GM19099 (cell line): ENCODE data around the gene ZNF135.

Experiments
- POLR2A ChIP-seq: IDR thresholded peaks from 3 replicates; pipeline ENCODE4 v1.6.1; 2011; ENCODE audit warnings: low read depth; ENCODE audit not compliant: insufficient read length; ENCODE audit errors: extremely low read depth

ZNF135 gene

DNA sequence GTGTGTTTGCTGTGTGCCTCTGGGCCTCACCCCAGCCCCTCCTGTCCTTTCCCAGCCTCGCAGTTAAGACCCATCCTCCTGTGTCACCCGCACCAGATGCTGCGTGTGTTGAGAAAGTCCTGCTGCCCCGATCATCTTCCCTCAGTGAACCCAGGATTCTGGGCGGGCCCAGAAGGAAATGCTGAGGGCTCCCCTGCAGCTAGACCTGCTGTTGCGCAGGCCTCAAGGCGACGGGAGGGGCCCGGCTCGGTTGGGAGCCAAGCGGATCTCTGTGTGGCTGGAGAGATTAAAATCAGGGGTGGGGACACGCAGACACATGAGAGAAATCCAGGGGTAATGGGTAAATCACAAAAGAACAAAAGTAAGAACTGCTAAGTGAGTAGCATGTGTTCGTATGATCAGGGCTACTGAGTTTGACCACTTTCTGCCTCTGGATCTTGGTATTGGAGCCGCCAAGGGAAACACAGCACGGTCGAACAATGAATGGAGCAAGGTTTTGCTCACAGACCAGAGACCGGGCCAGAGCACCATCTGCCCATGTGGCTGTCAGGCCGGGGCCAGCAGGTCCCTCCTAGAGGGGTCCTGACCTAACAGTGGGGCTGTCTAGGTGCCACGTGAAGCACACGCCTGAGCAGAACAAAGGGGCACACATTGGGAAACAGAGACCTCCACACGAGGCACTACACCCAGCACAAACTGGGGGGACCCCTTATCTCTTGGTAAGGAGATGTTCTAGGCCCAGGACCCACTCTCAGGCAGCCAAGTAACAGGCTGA is 18.1 kb upstream of the ZNF135 start:
- TF ChIP-seq POLR2A = no peak

DNA sequence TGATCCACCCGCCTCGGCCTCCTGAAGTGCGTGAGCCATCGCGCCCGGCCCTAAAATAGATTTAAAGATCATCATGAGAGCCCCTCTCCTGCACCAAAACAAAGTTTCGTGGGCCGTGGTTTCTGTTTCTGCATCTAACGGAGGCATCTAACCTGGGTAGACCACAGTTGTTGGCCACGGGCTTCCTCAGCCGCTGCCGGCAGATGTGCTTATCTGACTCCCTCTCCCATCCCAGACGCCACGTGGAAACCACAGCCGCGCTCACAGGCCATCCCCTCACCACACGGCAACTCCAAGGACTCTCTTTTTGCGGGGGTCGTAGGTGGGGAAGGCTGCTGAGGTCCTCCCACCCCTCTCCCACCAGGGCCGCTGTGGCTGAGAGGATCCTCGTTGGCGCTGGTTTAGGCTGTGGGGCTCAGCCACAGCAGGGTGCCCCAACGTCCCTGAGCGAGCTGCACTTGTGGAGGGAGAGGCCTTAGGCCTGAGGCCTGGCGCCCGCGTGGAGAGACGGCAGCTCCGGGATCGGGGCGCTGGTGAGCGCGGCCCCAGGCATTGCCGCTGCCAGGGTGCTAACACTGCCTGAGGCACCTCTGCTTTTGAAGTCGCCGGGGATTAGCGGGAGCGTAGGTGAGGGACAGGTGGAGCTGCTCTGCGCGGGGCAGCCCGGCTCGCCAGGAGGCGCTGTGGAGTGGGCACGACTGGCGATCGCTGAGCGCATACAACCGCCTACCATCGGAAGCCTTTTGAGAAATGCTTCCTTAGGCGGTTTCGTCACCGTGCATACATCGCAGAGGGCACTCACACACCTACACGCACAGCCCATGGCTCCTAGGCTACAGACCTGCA is 16.4 kb upstream of the ZNF135 start:
- TF ChIP-seq POLR2A = no peak

DNA sequence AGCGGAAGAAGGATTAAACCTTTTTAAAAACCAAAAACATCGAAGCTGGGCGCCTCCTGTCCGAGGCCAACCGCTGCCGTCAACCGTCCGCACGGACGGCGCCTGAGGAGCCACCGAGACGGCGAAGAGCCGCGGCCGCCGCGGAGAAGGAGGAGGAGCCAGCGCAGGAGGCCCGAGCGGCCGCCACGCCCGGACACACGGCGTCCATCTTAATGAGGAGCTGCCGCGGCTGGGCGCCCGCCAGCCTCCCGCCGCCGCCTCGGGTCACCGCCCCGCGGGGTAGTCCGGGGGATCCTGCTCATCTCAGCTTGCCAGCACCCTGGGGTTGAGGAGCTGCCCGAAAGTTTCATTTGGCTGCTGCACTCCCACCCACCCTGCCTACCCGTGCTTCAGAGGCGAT is 14.7 kb upstream of the ZNF135 start:
- TF ChIP-seq POLR2A = no peak

DNA sequence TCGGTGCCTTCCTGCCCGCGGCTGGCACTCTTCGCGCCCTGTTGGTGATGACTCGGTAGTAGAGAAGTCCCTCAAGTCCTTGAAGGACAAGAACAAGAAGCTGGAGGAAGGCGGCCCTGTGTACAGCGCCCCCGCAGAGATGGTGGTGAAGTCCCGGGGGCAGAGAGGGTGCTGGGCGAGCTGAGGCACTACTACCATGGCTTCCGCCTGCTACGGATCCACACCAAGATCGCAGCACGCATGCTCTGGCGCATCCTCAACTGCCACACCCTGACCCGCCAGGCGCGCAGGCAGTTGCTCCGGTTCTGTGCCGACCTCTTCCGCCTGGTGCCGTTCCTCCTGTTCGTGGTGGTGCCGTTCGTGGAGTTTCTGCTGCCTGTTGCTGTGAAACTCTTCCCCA is 14.2 kb upstream of the ZNF135 start:
- TF ChIP-seq POLR2A = no peak

DNA sequence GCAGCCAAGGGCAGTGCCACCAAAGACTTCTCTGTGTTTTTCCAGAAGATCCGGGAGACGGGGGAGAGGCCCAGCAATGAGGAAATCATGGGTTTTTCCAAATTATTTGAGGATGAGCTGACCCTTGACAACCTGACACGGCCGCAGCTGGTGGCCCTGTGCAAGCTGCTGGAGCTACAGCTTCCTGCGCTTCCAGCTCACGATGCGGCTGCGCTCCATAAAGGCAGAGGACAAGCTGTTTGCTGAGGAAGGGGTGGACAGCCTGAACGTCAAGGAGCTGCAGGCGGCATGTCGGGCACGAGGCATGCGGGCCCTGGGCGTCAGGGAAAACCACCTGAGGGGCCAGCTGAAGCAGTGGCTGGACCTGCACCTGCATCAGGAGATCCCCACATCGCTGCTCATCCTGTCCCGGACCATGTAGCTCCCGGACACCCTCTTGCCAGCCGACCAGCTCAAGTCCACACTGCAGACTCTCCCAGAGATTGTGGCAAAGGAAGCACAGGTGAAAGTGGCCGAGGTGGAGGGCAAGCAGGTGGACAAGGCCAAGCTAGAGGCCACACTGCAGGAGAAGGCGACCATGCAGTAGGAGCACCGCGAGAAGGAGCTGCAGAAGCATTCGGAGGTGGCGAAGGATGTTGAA is 13.6 kb upstream of the ZNF135 start:
- TF ChIP-seq POLR2A = no peak

DNA sequence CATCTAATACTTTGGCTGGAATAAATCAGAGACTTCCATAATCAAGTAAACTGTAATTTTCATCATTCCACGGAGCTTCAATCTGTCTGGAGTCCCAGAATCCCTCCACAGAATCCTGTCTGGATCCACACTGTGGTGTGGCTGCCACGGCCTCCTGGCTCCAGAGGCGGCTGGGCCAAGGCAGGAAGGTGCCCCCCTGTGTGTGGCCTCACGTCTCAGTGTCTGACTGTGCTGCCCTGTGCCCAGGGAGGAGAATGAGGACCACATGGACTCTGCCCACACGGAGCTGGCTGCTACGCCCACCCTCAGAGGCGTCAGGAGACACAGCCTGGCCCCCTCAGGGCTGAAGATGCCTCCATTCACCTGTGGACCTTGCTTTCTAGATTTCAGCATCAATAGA is 12.2 kb upstream of the ZNF135 start:
- TF ChIP-seq POLR2A = no peak

DNA sequence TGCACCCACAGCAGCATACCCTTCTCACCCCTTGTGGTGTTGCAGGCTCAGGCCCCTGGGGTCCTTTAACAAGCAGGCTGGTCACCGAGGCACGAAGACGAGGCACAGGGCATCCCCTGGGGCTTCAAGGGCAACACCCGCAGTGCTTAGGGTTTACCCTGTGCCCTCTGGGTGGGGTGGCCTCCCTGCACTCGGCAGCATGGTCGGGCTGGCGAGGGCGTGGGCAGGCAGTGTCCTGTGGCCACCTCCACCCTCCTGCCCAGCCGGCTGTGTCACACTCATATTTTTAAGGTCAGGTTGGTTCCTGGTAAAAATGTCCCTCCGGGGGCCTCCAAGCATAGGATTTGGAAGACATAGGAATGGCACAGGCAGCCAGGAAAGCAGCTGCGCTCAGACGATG is 11.4 kb upstream of the ZNF135 start:
- TF ChIP-seq POLR2A = no peak

DNA sequence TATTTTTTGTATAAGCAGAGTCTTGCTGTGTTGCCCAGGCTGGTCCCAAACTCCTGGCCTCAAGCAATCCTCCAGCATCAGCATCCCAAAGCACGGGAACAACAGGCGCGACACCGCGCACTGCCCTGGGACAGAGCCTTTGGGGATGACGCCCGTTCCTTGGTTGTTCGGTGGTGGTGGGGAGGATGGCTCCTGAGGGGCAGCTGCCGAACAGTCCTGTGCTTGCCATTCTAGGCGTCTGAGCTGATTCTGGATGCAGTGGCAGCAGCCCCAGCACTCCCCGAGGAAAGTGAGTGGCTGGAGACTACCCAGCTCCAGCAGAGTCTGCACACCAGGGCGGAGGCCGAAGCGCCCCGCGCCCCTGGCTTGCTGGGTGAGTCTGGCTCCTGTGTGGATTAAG is 6.8 kb upstream of the ZNF135 start:
- no peak for TF ChIP-seq POLR2A

DNA sequence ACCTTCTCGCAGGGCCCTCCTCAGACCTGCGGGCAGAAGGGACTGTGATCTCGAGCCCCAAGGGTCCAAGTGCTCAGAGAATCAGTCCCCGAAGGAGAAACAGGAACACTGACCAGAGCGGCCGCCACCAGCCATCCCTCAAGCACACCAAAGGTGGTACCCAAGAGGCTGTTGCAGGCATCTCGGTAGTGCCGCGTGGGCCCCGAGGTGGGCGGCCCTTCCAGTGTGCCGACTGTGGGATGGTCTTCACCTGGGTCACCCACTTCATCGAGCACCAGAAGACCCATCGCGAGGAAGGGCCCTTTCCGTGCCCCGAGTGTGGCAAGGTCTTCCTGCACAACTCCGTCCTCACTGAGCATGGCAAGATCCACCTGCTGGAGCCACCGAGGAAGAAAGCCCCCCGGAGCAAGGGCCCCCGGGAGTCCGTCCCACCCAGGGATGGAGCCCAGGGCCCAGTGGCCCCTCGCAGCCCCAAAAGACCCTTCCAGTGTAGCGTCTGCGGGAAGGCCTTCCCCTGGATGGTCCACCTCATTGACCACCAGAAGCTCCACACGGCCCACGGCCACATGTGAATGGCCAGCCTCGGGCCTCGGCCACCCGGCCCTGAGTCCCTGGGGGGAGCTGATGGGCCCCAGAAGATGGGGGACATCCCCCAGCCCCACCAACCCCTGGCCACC is 5.5 kb upstream of the ZNF135 start:
- no peak for TF ChIP-seq POLR2A

DNA sequence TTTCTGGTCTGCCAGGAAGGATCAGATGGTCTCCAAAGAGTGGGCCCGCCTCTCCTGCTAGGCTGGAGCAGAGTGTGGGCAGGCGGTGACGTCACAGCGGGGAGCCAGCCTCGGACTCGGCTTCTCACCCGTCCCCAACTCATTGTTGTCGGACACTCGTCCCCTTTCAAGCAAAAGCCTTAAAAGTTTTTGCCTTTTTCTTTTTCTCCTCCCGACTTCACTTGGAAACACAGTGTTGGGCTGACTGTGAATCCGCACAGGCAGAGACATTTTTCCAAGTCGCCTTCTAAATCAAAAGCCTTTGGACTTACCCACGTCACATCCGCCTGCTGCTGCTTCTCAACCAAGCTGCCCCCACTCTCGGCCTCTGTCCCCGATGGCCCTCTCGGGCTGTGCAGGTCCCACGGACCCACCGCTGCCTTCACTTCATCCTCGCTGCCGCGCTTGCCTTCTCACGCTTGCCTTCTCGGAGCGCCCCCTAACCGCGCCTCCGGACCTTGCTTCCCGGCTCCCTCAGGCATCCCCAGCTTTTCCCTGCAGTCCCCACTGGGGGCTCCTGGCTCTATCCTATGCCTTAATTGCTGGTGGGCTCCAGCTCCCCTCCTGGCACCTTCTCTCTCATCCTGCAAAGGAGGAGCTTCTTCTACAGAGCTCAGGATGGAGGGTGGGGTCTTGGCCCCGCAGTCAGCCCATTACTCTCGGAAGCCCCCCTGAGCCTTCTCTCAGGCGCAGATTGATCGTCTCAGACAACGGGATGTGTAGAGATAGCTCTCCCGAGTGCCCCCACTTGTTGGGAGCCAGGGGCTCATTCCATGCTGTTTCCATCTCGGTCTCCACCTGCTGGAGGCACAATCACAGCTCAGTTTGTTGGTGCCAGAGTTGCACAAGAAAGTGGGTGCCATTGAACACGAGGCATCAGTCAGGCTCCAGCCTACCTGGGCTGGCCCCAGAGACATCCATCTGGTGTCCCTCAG is 3.9 kb upstream of the ZNF135 start:
- no peak for TF ChIP-seq POLR2A

DNA sequence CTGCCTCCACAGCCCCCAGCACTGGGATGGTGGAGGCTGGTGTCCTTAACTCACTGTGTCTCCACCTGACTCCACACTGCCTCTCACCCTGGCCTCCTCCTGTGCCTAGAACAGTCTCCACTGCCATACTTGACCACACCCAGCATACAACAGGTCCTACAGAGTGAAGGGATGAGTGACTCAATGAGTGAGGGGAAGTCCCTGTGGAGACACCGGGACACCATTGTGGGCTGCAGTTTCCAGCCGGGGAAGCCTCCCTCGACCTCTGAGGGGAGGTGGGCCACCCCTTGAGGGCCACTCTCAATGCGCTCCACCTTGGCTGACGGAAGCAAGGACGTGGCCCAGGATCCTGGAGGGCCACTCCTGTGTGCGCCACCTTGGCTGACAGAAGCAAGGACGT is 2.8 kb upstream of the ZNF135 start:
- TF ChIP-seq POLR2A = no peak

DNA sequence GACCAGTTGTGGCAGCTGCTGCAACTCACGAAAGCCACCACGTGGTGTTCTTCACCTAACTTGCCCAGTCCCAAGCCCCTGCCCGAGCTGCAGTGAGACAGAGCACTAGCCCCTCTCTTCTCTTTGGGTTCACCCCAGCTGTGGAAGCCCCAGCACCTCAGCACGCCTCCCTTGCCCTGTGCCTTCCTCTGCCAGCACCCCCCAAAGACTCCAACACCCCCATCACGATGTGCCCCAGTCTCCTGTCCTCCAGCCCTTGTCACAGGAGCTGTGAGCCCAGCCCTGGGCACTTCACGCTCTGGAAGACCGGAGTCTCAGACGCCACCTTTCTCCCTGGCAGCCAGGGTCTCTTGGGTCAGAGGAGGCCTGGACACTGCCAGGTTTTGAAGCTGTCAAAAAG is 2.2 kb upstream of the ZNF135 start:
- TF ChIP-seq POLR2A = no peak

DNA sequence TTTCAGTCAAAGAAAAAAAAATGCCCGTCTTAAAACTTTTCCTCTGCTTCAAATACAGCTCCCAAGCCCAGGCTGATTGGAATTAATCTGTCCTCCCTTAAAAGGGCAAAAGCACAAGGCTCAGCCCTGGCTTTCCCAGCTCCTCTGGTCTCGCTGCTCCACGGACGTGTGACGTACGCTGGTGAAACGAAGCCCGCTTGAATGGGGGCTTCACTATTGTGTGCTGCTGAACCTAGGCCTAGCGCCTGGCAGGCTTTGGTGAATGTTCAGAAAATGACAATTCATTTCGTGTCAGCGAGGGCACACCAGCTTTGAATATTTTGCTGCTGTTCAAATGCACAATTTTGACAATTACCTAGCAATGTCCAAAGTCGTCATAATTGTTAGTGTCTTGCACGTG is 615 bp upstream of the ZNF135 start:
- TF ChIP-seq POLR2A = no peak

DNA sequence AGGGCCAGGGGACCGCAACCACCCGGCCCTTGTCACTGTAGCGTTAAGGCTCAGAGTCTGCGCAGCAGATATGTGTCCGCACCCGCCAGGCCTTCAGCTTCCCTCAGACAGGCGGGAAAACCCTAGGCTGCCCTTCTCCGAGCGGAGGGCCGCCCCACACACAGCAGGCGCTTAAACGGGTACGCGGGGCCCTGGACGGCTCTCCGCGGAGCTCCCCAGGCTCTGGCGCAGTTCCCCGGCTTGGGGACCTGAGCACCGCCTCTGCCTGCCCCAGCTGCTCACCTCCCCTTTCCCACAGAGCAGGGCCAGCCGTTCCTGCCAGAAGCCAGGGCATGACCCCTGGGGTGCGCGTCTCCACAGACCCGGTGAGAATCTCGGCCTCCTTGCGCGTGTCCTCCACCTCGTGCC is 593 bp downstream of the ZNF135 start:
- no peak for TF ChIP-seq POLR2A
